Esophagus muscularis mucosa (tissue), 3 donors: ENCODE measurements around the gene FCRLB.

Experiments
- CTCF ChIP-seq, 3 experiments: fragments of 200-600 bp in 2 of 3; fragments of 450-650 bp in 1 of 3; sonication (generic) in 2 of 3; IDR thresholded peaks; one replicate each; pipeline ENCODE4 v1.5.1; 2017 to 2019; ENCODE audit warnings: antibody characterized with exemption in 3 of 3, mild to moderate bottlenecking in 2 of 3, moderate library complexity in 1 of 3
- POLR2A ChIP-seq: fragments of 450-650 bp; IDR thresholded peaks from one replicate; pipeline ENCODE4 v1.6.1; 2017; ENCODE audit warnings: antibody characterized with exemption, moderate library complexity, mild to moderate bottlenecking, low read depth
- POLR2AphosphoS5 ChIP-seq, 2 donors: sonication (generic); formaldehyde crosslinking; IDR thresholded peaks; one replicate each; pipeline ENCODE4 v1.6.1; 2017; ENCODE audit warnings: antibody characterized with exemption in 2 of 2

- TF ChIP-seq CTCF (IDR thresholded peaks at IDR 0.05) (no peak), POLR2A (no peak), POLR2AphosphoS5 (IDR thresholded peaks at IDR 0.05) (no peak)
These were observed 16.3 kb downstream of the FCRLB start for GRCh38 chr1:161737625-161738024.
